ENCODE results near the gene CRIP3.
"Not testable (repeated sequence)": the region's sequence is repeated elsewhere in the genome, so short reads cannot be mapped to it uniquely, and the experiment has no call there.

The CRIP3 gene

DNA sequence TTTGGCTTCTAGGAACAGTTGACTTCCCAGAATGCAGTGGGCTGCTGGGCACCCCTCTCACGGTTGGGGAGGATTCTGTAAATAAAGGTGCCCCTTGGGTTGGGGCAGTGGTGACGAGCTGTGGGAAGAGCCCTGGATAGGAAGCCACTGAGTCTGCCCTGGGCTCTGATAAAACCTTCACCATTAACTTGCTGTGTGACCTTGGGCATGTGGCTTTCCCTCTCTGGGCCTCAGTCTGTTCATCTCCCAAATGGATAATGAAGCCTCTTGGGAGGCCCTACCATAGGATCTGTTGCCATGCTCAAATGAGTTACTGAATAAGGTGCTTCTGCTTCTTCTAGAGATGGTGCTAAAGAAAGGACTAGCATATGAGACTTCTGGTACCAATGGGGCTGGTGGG, 3.7 kb downstream of the CRIP3 start:
- no peak for DNase-seq

DNA sequence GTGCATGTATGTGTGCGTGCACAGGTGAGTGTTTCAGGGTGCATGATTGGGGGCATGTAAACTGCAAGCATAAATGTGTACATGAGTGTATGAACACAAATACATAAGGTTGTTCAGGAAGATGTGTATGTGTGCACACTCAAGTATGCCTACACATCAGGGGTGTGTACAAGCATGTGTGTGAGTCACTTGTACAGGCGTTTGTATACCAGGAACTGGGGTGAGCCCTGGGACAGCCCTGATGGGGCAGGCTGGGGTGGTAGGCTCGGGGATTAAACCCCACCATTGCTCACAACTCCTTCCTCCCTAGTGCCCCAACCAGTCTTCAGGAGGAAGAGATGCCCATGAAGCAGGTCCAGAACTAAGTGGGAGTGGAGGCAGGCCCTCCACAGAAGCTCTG, 4.3 kb downstream of the CRIP3 start:
- no peak for DNase-seq

DNA sequence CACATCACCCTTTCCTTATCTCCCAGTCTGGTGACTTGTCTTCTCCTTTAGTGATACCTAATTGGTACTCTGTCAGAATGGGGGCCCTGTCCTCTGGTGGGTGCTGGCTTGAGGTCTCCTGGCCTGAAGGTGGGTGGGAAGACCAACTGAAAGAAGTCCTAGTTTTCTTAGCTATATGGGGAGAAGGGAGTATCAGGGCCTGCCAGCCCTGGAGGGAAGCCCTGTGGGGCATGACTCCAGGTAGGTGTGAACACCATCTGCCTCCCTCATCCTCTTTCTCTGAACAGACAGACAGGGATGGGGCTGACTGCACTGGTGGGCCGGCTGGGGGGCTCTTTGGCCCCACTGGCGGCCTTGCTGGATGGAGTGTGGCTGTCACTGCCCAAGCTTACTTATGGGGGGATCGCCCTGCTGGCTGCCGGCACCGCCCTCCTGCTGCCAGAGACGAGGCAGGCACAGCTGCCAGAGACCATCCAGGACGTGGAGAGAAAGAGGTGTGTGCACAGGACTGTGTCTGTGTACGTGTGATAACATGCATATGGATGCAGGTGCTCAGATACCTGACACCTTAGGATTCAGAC, 4.8 kb downstream of the CRIP3 start:
- no peak for DNase-seq

DNA sequence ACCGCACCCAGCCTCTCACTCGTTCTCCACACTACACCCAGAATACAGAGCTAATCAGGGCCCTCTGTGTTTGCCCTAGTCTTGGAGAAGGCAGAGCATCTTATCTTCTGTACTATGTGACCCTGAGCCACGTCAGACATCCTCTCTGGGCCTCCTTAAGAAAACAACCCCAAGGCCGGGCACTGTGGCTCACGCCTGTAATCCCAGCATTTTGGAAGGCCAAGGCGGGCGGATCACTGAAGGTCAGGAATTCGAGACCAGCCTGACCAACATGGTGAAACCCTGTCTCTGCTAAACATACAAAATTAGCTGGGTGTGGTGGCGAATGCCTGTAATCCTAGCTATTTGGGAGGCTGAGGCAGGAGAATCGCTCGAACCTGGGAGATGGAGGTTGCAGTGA, 5.6 kb downstream of the CRIP3 start:
- not testable (repeated sequence) for DNase-seq

DNA sequence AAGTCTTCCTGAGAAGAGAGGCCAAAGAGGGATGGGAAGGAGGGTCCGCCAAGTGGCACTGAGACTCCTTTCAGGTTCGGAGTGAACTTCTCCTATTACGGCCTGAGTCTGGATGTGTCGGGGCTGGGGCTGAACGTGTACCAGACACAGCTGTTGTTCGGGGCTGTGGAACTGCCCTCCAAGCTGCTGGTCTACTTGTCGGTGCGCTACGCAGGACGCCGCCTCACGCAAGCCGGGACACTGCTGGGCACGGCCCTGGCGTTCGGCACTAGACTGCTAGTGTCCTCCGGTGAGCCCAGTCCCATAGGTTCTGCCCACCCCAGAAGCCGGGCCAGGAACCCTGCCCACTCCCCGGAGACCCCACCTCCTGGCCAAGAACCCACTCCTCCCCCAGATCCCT, 6.5 kb downstream of the CRIP3 start:
- DNase-seq = no peak

DNA sequence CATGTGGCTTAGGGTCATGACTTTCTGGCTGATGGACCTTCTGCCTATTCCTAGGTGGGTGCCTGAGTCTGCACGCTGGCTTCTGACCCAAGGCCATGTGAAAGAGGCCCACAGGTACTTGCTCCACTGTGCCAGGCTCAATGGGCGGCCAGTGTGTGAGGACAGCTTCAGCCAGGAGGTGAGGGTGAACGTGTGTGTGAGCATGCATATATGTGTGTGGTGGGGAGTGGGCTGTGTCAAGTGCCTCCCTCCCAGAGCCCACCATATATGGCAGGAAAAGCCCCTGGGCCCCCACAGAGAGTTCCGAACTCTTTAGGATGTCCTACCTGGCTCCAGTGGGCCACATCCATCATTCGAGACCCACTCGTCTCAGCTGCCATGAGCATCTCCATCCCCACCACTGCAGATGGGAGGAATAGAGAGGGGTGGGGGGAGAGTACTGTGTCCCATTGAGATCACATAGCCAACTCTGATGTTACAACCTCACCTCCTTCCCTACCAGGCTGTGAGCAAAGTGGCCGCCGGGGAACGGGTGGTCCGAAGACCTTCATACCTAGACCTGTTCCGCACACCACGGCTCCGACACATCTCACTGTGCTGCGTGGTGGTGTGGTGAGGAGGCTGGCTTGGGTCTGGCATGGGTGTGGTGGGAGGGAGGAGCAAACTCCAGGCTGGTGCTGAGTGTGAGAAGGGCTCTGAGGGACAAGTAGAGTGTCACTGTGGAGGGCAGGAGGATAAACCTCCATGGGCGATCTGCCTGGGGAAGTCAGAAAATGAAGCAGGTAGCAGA, 7.3 kb downstream of the CRIP3 start:
- DNase-seq = no peak

DNA sequence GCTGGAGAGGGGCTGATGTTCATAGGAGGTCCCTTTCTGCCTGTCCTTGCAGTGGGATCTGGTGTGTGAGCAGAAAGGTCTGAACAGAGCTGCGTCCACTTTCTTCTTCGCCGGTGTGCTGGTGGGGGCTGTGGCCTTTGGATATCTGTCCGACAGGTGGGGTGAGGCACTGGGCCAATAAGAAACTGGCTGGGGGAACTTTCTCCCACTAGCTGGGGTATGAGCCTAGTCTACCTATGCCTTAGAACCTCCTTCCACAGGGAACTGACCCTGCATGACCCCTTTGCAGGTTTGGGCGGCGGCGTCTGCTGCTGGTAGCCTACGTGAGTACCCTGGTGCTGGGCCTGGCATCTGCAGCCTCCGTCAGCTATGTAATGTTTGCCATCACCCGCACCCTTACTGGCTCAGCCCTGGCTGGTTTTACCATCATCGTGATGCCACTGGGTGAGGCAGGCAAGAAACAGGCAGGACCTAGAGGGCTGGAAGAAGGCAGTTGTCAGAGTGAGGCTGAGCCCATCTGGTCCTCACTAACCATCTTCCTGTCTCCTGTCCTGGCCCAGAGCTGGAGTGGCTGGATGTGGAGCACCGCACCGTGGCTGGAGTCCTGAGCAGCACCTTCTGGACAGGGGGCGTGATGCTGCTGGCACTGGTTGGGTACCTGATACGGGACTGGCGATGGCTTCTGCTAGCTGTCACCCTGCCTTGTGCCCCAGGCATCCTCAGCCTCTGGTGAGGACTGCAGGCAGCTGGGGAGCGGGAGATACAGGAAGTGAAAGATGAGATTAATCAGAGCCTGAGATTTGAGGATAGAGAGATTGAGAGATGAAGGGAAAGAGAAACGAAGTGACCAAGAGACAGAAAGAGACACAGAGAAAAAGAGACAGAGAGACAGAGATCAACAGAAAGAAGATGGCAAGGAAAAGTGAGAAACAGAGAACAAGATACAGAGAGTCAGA, 9.0 kb downstream of the CRIP3 start:
- DNase-seq = no peak

DNA sequence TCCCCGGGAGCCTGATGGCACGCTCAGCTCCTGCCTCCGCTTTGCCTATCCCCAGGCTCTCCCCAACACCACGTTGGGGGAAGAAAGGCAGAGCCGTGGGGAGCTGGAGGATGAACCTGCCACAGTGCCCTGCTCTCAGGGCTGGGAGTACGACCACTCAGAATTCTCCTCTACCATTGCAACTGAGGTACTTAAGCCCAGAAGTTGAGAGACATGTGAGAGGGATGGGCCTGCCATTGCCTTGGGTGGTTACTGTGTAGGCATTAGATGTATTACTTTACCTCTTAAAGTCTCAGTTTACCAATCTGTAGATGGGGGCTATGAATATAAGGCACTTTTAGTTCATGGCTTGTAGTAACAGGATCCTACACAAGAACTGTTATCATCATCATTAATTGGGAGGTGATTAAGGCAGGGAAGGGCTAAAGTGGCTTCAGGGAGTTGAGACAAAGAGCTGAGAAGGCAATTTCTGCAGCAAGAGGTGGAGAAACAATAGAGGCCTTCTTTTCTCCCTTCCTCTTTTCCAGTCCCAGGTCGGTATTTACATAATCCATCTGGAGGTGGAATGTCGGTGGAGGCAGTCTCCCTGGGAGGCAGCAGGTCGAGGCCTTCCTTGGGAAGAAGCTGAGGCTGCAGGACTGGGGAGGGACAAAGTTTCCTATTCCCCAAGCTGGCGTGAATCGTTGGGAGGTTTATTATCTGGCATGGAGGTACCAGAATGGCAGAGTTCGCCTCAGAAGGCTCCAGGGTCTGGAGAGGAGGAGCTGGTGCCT, 9.9 kb downstream of the CRIP3 start:
- no peak for DNase-seq

DNA sequence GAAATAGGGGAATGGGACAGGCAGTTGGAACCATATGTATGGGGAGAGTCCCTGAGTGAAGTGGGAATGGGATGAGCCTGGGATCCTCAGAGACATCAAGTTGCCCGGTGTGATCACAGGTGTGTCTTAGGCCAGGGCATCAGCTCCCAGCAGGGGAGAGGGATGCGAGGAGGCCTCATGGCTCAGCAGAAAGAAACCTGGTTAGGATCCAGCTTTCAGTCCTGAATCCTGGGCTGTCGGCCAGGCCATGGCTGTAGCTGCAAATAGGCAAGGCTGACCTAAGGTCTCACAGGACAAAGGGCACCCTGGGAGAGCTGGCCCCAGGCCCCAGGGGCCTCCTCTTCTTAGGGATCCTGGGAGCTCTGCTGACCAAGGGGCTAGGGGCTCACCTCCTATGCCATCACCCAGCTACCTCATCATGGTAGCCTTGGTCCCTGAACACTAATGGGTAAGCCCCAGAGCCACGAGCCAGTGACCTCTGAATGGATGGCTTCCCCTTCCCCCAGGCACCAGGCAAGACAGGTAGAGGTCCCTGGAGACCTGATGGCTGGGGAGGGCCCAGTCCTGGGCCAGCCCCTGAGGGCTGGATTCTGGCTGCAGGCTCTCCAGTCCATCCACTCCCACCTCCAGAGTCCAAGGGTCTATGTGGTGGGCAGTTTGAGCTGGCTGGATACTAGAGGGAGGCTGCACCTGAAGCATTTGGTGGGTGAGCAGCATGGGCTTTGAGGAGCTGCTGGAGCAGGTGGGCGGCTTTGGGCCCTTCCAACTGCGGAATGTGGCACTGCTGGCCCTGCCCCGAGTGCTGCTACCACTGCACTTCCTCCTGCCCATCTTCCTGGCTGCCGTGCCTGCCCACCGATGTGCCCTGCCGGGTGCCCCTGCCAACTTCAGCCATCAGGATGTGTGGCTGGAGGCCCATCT, 10.7 kb downstream of the CRIP3 start, which contains the start of gene SLC22A7:
SLC22A7 (plus strand) TSS at position 617 of the 921 bp plus-strand sequence; CDS start at position 716, 99 bp downstream.
- no peak for DNase-seq

DNA sequence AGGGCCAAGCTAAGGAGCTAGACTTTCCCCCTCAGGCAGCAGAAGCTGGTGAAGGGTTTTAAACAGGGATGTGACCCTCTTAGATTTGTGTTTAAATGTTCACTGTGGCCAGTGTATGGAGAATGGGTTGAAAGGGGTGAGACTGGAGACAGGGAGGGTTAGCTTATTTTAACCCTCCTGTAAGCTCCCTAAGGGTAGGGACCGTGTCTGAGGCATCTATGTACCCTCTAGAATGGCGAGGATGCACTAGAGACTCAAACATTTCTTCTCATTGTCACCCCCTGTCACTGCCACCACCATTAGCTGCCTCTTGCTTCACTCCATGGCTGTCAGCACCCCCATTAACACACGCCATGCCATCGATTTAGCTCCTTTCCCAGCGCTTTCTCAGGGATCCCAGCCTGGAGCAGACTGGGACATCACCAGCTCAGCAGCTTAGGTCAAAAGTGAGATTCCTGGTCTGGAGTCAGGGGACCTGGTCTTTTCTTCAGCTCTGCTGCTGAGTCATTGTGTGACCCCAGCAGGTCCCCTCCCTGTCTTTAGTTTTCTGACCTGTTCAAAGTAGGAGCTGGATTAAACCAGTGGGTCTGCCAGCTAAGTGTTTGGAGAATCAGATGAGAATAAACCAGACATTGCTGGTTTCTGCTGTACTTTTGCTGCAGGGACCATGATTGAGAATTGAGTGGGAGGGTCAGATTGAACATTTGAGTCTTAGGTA, 11.7 kb downstream of the CRIP3 start:
- DNase-seq = no peak

DNA sequence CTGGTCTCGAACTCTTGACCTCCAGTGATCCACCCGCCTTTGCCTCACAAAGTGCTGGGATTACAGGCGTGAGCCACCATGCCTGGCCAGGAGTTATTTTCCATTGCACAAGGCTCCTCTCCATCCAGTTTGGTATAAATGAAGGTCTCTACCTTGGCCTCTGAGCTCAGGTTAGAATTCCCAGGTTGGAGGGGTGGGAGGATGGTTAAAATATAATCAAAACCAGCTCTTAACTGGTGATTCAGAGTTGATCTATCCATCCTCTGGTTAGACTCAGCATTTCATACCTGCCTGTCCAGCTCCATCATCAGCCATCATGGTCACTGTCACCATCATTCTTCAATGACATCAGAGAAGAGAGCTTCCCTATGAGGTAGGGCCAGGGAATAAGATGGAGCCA, 13.2 kb downstream of the CRIP3 start:
- no peak for DNase-seq

DNA sequence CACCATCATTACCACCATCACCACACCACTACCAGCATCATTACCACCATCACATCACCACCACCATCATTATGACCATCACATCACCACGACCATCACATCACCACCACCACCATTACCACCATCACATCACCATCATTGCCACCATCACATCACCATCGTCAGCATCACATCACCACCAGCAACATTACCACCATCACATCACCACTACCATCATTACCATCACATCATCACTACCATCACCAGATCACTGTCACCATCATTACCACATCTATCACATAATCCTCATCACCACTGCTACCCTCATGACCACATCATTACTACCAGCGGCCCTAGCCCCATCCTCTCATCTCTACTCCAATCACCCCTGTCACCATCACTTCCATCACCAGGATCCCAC, 14.1 kb downstream of the CRIP3 start:
- DNase-seq = no peak

DNA sequence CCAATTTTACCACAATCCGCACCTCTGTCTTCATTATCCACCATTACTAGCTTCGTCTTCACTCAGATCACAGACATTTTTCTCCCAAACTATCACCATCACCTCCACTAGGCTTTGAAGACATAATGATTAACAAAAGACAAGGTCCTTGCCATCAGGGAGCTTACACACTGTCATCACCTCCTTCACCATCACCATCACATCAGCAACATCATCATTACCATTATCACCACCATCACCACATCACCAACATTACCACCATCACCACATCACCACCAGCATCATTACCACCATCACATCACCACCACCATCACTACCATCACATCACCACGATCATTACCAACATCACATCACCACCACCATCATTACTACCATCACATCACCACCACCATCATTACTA, 14.9 kb downstream of the CRIP3 start:
- no peak for DNase-seq

DNA sequence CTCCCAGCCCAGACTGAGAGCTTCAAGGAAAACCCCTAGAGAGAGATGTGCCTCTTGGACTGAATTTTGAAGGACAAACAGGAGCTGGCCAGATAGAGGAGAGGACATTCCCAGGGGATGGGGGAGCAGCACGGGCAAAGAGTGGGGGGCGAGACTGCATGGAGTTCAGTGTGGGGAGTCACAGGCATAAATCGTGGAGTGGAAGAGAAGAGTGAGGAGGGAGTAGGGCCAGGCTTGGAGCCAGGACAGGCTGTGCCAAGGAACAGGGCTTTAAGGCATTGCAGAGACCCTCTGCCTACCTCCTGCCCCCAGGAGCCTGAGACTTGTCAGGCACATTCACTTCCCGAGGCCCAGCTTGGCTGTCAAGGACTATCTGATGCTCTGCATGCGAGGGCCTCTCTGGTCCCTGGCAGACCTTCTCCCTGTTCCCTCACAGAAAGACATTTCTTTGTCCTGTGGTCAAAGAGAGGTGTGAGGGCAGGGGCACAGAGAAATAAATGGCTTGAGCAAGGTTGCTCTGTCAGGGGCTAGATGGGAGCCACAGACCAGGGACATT, 15.8 kb downstream of the CRIP3 start:
- DNase-seq = no peak

DNA sequence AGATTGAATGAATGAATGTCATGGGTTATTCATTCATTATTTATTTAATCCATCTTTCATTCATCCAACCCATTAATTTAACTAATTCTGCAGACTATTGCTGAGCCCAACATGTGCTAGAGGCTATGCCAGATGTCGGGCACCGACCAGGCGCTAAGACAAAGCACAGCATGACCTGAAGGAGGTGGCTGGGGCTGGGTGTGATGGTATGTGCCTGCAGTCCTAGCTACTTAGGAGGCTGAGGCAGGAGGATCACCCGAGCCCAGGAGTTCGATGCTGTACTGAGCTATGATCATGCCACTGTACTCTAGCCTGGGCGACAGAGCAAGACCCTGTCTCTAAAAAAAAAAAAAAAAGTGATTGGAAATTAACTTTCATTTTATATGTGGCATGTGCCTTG, 16.3 kb downstream of the CRIP3 start:
- no peak for DNase-seq

DNA sequence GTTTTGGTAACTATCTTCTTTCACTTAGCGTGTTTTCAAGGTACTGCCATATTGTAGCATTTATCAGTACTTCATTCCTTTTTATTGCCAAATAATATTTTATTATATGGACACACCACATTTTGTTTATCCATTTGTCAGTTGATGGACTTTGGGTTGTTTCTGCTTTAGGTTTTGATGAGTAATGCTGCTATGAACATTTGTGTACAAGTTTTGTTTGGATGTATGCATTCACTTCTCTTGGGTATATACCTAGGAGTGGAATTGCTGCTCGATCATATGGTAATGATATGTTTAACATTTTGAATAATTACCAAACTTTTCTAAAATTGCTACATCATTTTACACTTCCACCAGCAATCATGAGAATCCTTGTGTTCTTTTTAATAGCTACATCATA, 16.9 kb downstream of the CRIP3 start:
- no peak for DNase-seq

DNA sequence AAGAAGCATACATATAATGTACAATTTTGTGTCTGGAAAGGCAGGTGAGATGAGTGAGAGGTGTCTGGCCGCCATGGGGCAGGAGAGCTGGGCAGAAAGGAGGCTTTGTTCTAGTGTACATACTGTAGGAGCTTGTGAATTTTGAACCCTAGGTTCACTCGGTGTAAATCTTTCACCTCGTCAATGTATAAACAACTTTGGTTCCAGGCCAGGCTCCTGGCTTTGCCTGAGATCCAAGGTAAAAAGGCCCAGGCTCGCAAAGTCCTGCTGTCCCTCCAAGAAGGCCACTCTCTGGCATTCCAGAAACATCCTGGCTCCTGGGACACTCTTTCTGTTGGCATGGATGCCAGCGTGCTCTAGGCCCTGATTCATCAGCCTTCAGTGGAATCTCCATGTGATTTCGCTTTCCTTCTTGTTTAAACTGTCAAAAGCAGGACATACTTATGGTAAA, 17.7 kb downstream of the CRIP3 start:
- no peak for DNase-seq

DNA sequence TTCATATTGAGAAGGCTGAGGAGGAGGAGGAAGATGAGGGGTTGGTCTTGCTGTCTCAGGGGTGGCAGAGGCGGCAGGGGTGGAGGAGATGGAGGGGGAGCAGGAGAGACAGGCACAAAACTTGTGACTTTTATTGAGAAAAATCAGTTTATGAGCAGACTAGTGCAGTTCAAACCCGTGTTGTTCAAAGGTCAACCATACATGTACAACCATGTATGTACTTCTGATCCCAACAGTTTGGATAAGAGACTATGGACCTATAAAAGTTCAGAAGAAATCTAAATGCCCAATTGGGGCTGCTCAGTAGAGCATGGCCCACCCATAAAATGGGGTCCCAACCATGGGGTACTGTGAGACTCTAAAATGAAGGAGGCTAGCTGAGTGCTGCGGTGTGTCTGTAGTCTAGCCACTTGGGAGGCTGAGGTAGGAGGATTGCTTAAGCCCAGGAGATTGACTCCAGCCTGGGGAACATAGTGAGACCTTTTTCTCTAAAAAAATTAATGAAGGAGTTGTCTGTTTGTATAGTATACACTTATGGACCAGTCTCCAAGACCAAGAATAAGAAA, 18.2 kb downstream of the CRIP3 start:
- DNase-seq = no peak

DNA sequence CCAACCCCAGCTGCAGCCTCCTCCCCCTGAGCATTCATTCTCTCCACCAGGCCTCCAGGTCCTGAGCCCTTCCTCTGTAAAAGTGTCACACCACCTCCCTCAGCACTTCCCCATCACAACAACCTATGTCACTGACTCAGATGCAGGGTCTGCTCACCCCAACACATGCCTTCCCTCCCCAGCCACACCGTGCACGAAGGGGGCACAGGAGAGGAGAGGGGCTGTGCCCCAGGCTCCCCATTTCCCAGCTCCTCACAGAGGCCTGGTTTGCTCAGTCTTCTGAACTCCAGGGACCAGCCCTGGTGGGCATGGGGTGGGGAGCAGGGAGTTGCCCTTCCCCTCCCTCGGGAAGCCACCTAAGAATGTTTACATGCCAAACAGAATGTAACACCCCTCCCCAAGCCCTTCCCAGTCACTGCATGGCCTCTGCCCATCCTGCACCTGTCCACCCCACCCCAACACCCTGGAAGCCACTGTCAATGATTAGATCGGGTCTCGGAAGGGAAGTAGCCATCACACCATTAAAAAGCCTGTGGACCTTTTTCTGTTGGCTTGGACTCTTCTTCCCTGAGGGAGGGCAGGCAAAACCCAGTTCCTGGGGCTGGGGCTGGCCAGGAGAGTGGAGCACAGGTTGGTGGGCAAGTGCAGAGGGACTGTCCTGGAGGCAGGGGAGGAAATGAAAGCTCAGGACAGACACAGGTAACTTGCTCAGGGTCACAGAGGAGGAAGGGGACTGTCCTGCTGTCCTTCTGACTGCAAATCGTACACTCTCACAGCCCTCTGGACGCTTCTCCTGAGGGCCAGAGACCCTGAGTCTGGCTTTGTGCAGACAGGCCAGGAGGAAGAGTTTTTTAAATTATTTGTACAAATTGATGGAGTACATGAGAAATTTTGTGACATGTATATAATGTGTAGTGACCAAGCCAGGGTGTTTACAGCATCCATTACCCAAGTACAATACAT, 20.6 kb downstream of the CRIP3 start:
- no peak for DNase-seq

Measured in suppressor macrophage treated with lipopolysaccharide for 1 hour (primary cell).